GM21737 (cell line): ENCODE measurements around the gene IL27RA.
"Not testable (repeated sequence)": the region's sequence is repeated elsewhere in the genome, so short reads cannot be mapped to it uniquely, and the experiment has no call there.

Source experiments
- ATAC-seq: cut with Tn5 transposase; IDR thresholded peaks from one replicate; pipeline ENCODE4 v1.9.1; 2021; ENCODE audit warnings: mild to moderate bottlenecking, moderate library complexity; ENCODE audit not compliant: unreplicated experiment

The IL27RA gene

GRCh38 chr19:14027856-14028450, 3.6 kb upstream of the IL27RA start, which contains the start of gene RLN3:
RLN3 (plus strand) TSS chr19:14028148; CDS start chr19:14028205, 57 bp downstream.
- ATAC-seq, result no peak

- ATAC-seq, result no peak
Observed at GRCh38 chr19:14028901-14029300, 2.7 kb upstream of the IL27RA start.

GRCh38 chr19:14030997-14031718, 404 bp upstream of the IL27RA start:
- peak; percentile 28 for ATAC-seq

GRCh38 chr19:14033946-14034345, 2.4 kb downstream of the IL27RA start:
- ATAC-seq, result no peak

GRCh38 chr19:14035159-14035558, 3.6 kb downstream of the IL27RA start:
- ATAC-seq, result not testable (repeated sequence)

GRCh38 chr19:14035706-14036105, 4.1 kb downstream of the IL27RA start:
- no peak for ATAC-seq

- ATAC-seq, result no peak
Observed at GRCh38 chr19:14039181-14039580, 7.6 kb downstream of the IL27RA start.

- ATAC-seq, result not testable (repeated sequence)
Observed at GRCh38 chr19:14042659-14043608, 11.4 kb downstream of the IL27RA start.

- not testable (repeated sequence) for ATAC-seq
Observed at GRCh38 chr19:14047866-14048265, 16.3 kb downstream of the IL27RA start.

GRCh38 chr19:14048443-14049153, 17.0 kb downstream of the IL27RA start:
- no peak for ATAC-seq

- ATAC-seq, result no peak
Observed at GRCh38 chr19:14050512-14050911, 18.9 kb downstream of the IL27RA start.

GRCh38 chr19:14050961-14051360, 19.4 kb downstream of the IL27RA start:
- not testable (repeated sequence) for ATAC-seq

- ATAC-seq, result no peak
Observed at GRCh38 chr19:14051980-14052379, 20.4 kb downstream of the IL27RA start.

GRCh38 chr19:14052470-14052869, 20.9 kb downstream of the IL27RA start:
- ATAC-seq, result no peak

GRCh38 chr19:14053032-14053431, 21.5 kb downstream of the IL27RA start:
- ATAC-seq, result no peak

GRCh38 chr19:14053500-14053899, 21.9 kb downstream of the IL27RA start:
- no peak for ATAC-seq

- ATAC-seq, result no peak
Observed at GRCh38 chr19:14054099-14054498, 22.5 kb downstream of the IL27RA start.

- ATAC-seq, result no peak
Observed at GRCh38 chr19:14054721-14055120, 23.2 kb downstream of the IL27RA start.

- ATAC-seq, result no peak
Observed at GRCh38 chr19:14055396-14055795, 23.8 kb downstream of the IL27RA start.

- no peak for ATAC-seq
Observed at GRCh38 chr19:14056069-14056666, 24.6 kb downstream of the IL27RA start.
